HEK293 (cell line): ENCODE measurements around the gene COX6A2.

Experiments used
- CTCF ChIA-PET: fragments of 350-600 bp; formaldehyde crosslinking; extraction: SDS; loops from one replicate; lab custom pipeline; 2021; ENCODE audit warnings: antibody characterized with exemption; lab: Yijun Ruan, JAX
- POLR2A ChIA-PET: fragments of 300-600 bp; formaldehyde crosslinking; extraction: SDS; loops from one replicate; lab custom pipeline; 2020; ENCODE audit warnings: antibody characterized with exemption, inconsistent platforms; lab: Yijun Ruan, JAX
- H3K27ac ChIP-seq: fragments of 200-500 bp; sonication (Bioruptor generic); 2 replicates; pipeline ENCODE4 v1.5.1; 2014; ENCODE audit warnings: low read depth, low read length, control low read depth, inconsistent platforms; ENCODE audit errors: extremely low read depth
- H3K36me3 ChIP-seq, 2 experiments: fragments of 200-500 bp in 1 of 2; sonication (Bioruptor generic) in 1 of 2; 1 replicate in 1 of 2; 2 replicates in 1 of 2; pipeline ENCODE4 v1.5.1; 2014 to 2017; ENCODE audit warnings: inconsistent platforms in 2 of 2, low read length in 2 of 2; ENCODE audit not compliant: control insufficient read depth in 2 of 2, insufficient read depth in 1 of 2
- H3K4me1 ChIP-seq: fragments of 200-500 bp; sonication (Bioruptor generic); 2 replicates; pipeline ENCODE4 v1.5.1; 2014; ENCODE audit warnings: mild to moderate bottlenecking, low read length, inconsistent platforms; ENCODE audit not compliant: control insufficient read depth, insufficient read depth
- H3K4me3 ChIP-seq: 2 replicates; pipeline ENCODE4 v1.5.1; 2011; ENCODE audit warnings: low read depth, mild to moderate bottlenecking, control low read depth, low read length, moderate library complexity
- H3K9me3 ChIP-seq: fragments of 200-500 bp; sonication (Bioruptor generic); 2 replicates; pipeline ENCODE4 v1.5.1; 2014; ENCODE audit warnings: low read depth, low read length, inconsistent platforms; ENCODE audit not compliant: control insufficient read depth, insufficient read depth
- HOXA7 ChIP-seq: sonication (generic); formaldehyde crosslinking; IDR thresholded peaks from 2 replicates; pipeline ENCODE4 v1.8.1; 2022; ENCODE audit warnings: missing genetic modification reagents, borderline replicate concordance
- MEIS1 ChIP-seq: sonication (generic); formaldehyde crosslinking; IDR thresholded peaks from 2 replicates; pipeline ENCODE4 v1.8.1; 2022; ENCODE audit warnings: missing genetic modification reagents, mild to moderate bottlenecking, borderline replicate concordance
- MZF1 ChIP-seq: fragments of 450-650 bp; formaldehyde crosslinking; IDR thresholded peaks from 2 replicates; pipeline ENCODE4 v1.5.1; 2017; ENCODE audit warnings: missing biosample characterization, missing genetic modification characterization, borderline replicate concordance
- PATZ1 ChIP-seq: fragments of 450-650 bp; formaldehyde crosslinking; IDR thresholded peaks from 2 replicates; pipeline ENCODE4 v1.5.1; 2016; ENCODE audit warnings: missing biosample characterization, missing genetic modification characterization
- SCRT2 ChIP-seq: fragments of 450-650 bp; formaldehyde crosslinking; IDR thresholded peaks from 2 replicates; pipeline ENCODE4 v1.5.1; 2016; ENCODE audit warnings: missing biosample characterization, missing genetic modification characterization
- SETDB1 ChIP-seq: IDR thresholded peaks from one replicate; pipeline ENCODE4 v1.6.1; 2017; ENCODE audit warnings: mild to moderate bottlenecking, low read length, moderate library complexity, mixed read lengths; ENCODE audit not compliant: insufficient read length
- SP7 ChIP-seq: fragments of 450-650 bp; formaldehyde crosslinking; IDR thresholded peaks from 2 replicates; pipeline ENCODE4 v1.5.1; 2016; ENCODE audit warnings: missing biosample characterization, missing genetic modification characterization
- ZBTB48 ChIP-seq: fragments of 450-650 bp; formaldehyde crosslinking; IDR thresholded peaks from 2 replicates; pipeline ENCODE4 v1.5.1; 2016; ENCODE audit warnings: missing biosample characterization, missing genetic modification characterization
- ZEB2 ChIP-seq: fragments of 450-650 bp; formaldehyde crosslinking; IDR thresholded peaks from 2 replicates; pipeline ENCODE4 v1.5.1; 2016; ENCODE audit warnings: missing biosample characterization, missing genetic modification characterization
- ZFP69B ChIP-seq: fragments of 450-650 bp; formaldehyde crosslinking; IDR thresholded peaks from 2 replicates; pipeline ENCODE4 v1.5.1; 2016; ENCODE audit warnings: missing biosample characterization, missing genetic modification characterization
- ZIC2 ChIP-seq: fragments of 450-650 bp; formaldehyde crosslinking; IDR thresholded peaks from 2 replicates; pipeline ENCODE4 v1.5.1; 2016; ENCODE audit warnings: missing biosample characterization, missing genetic modification characterization
- ZNF140 ChIP-seq: fragments of 450-650 bp; formaldehyde crosslinking; IDR thresholded peaks from 2 replicates; pipeline ENCODE4 v1.5.1; 2016; ENCODE audit warnings: missing biosample characterization, missing genetic modification characterization
- ZNF155 ChIP-seq: fragments of 450-650 bp; formaldehyde crosslinking; IDR thresholded peaks from 2 replicates; pipeline ENCODE4 v1.5.1; 2016; ENCODE audit warnings: missing biosample characterization, missing genetic modification characterization
- ZNF23 ChIP-seq: fragments of 450-650 bp; formaldehyde crosslinking; IDR thresholded peaks from 2 replicates; pipeline ENCODE4 v1.5.1; 2016; ENCODE audit warnings: missing biosample characterization, missing genetic modification characterization, borderline replicate concordance
- ZNF248 ChIP-seq: fragments of 450-650 bp; formaldehyde crosslinking; IDR thresholded peaks from 2 replicates; pipeline ENCODE4 v1.5.1; 2017; ENCODE audit warnings: missing biosample characterization, missing genetic modification characterization
- ZNF354C ChIP-seq: fragments of 450-650 bp; formaldehyde crosslinking; IDR thresholded peaks from 2 replicates; pipeline ENCODE4 v1.5.1; 2016; ENCODE audit warnings: missing biosample characterization, missing genetic modification characterization, low read depth, borderline replicate concordance
- ZNF362 ChIP-seq: fragments of 450-650 bp; formaldehyde crosslinking; IDR thresholded peaks from 2 replicates; pipeline ENCODE4 v1.5.1; 2016; ENCODE audit warnings: missing biosample characterization, missing genetic modification characterization
- ZNF48 ChIP-seq: fragments of 450-650 bp; formaldehyde crosslinking; IDR thresholded peaks from 2 replicates; pipeline ENCODE4 v1.5.1; 2016; ENCODE audit warnings: missing biosample characterization, missing genetic modification characterization
- ZNF571 ChIP-seq: fragments of 450-650 bp; formaldehyde crosslinking; IDR thresholded peaks from 2 replicates; pipeline ENCODE4 v1.5.0; 2017; ENCODE audit warnings: missing biosample characterization, missing genetic modification characterization
- ZNF629 ChIP-seq: fragments of 450-650 bp; formaldehyde crosslinking; IDR thresholded peaks from 2 replicates; pipeline ENCODE4 v1.5.1; 2017; ENCODE audit warnings: missing biosample characterization, missing genetic modification characterization
- ZSCAN23 ChIP-seq: fragments of 450-650 bp; formaldehyde crosslinking; IDR thresholded peaks from 2 replicates; pipeline ENCODE4 v1.5.1; 2016; ENCODE audit warnings: missing biosample characterization, missing genetic modification characterization
- ZSCAN4 ChIP-seq: fragments of 450-650 bp; formaldehyde crosslinking; IDR thresholded peaks from 2 replicates; pipeline ENCODE4 v1.5.1; 2017; ENCODE audit warnings: missing biosample characterization, missing genetic modification characterization
- ZSCAN5A ChIP-seq: fragments of 450-650 bp; formaldehyde crosslinking; IDR thresholded peaks from 2 replicates; pipeline ENCODE4 v1.5.1; 2016; ENCODE audit warnings: missing biosample characterization, missing genetic modification characterization
- ZXDB ChIP-seq: fragments of 450-650 bp; formaldehyde crosslinking; IDR thresholded peaks from 2 replicates; pipeline ENCODE4 v1.5.1; 2016; ENCODE audit warnings: missing biosample characterization, missing genetic modification characterization

Gene COX6A2

GRCh38 chr16:31397701-31398100 lies 30.5 kb downstream of the COX6A2 start:
- Histone ChIP-seq H3K27ac (no peak overlapping the region), H3K36me3 (peaks cover 0 to 36% of the 10 kb centered on the region in 2 experiments; a peak in 1 of 3 replicates), H3K4me3 (no peak overlapping the region), H3K4me1 (no peaks in the 10 kb centered on the region), H3K9me3 (no peaks in the 10 kb centered on the region)
- ChIA-PET CTCF (no interaction called here), POLR2A (no interaction called here)
- TF ChIP-seq SP7 (tag by site-specific recombination) (no peak), ZIC2 (tag by site-specific recombination) (peak; percentile 94), ZSCAN23 (tag by site-specific recombination) (no peak), ZSCAN5A (no peak), ZNF23 (tag by site-specific recombination) (no peak), ZFP69B (tag by site-specific recombination) (no peak)

- no peak overlapping the region for H3K4me3 ChIP-seq
- peaks cover 0 to 36% of the 10 kb centered on the region in 2 experiments; a peak in 1 of 3 replicates for H3K36me3 ChIP-seq
- TF ChIP-seq SCRT2 (tag by site-specific recombination) (no peak), ZNF155 (tag by site-specific recombination) (no peak), ZNF48 (tag by site-specific recombination) (no peak), HOXA7 (no peak), ZNF362 (tag by site-specific recombination) (no peak), ZBTB48 (tag by site-specific recombination) (no peak), ZXDB (no peak), SETDB1 (no peak), ZNF354C (tag by site-specific recombination) (no peak), PATZ1 (tag by site-specific recombination) (no peak)
- ChIA-PET POLR2A (no interaction called here), CTCF (no interaction called here)
- H3K9me3 ChIP-seq = no peaks in the 10 kb centered on the region
- no peaks in the 10 kb centered on the region for H3K4me1 ChIP-seq
- no peak overlapping the region for H3K27ac ChIP-seq
Measured at GRCh38 chr16:31397096-31397660, 31.0 kb downstream of the COX6A2 start.

GRCh38 chr16:31395647-31396046 lies 32.5 kb downstream of the COX6A2 start:
- Histone ChIP-seq H3K4me1 (no peaks in the 10 kb centered on the region), H3K36me3 (peaks cover 0 to 23% of the 10 kb centered on the region in 2 experiments; a peak in 1 of 3 replicates), H3K9me3 (no peaks in the 10 kb centered on the region), H3K27ac (no peak overlapping the region), H3K4me3 (no peak overlapping the region)
- CTCF ChIA-PET = interaction anchor here (0.6 to 2.3 kb wide), 3 partner anchors 9 to 137 kb away, joined by 3 to 10 read pairs (median 4); no protein-coding TSS in a partner anchor
- POLR2A ChIA-PET = no interaction called here
- TF ChIP-seq ZNF248 (tag by site-specific recombination) (no peak), MZF1 (tag by site-specific recombination) (no peak), ZNF629 (tag by site-specific recombination) (no peak), ZNF140 (no peak), ZEB2 (tag by site-specific recombination) (no peak), ZNF571 (tag by site-specific recombination) (no peak), ZSCAN4 (no peak), ZXDB (no peak), MEIS1 (CRISPR knock-in tag) (no peak)
